HG03039 (cell line): ENCODE results near the gene TTC24.
"Not testable (repeated sequence)": the region's sequence is repeated elsewhere in the genome, so short reads cannot be mapped to it uniquely, and the experiment has no call there.

Source experiments
- ATAC-seq: cut with Tn5 transposase; IDR thresholded peaks from one replicate; pipeline ENCODE4 v1.9.1; 2021; ENCODE audit warnings: mild to moderate bottlenecking, moderate library complexity; ENCODE audit not compliant: unreplicated experiment

Gene TTC24

DNA sequence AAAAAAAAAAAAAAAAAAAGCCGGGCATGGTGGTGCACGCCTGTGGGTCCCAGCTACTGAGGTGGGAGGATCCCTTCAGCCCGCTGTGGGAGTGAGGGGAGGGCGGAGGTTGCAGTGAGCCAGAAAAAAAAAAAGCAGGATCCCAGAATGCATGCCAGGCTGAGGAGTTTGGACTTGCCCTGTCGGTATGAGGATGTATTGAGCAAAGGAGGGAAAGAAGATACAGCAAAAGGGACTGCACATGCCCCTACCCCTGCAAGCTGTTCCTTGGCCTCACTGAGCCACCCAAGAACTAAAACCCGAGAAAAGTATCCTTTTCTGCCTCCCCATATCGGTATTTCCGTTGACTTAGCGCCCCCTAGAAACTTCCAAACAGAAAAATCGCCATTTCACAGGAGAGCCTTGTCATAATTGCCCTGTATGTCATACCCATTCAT is 23.1 kb downstream of the TTC24 start:
- no peak for ATAC-seq

DNA sequence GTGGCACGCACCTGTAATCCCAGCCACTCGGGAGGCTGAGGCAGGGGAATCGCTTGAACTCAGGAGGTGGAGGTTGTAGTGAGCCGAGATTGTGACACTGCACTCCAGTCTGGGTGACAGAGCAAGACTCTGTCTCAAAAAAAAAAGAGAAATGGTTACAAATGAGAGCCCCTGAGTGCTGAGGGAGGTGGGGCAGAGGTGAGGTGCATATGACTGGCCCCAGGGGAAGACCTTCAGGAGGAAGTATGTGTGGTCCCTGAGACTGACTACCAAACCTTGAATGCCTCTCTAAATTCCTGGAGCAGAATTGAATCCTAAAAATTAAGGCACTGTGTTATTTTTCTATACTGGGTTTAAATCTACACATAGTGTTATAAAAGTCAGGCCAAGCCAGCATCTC is 27.8 kb downstream of the TTC24 start:
- not testable (repeated sequence) for ATAC-seq

- no peak for ATAC-seq
These were observed 28.6 kb downstream of the TTC24 start for GRCh38 chr1:156608036-156608674.

DNA sequence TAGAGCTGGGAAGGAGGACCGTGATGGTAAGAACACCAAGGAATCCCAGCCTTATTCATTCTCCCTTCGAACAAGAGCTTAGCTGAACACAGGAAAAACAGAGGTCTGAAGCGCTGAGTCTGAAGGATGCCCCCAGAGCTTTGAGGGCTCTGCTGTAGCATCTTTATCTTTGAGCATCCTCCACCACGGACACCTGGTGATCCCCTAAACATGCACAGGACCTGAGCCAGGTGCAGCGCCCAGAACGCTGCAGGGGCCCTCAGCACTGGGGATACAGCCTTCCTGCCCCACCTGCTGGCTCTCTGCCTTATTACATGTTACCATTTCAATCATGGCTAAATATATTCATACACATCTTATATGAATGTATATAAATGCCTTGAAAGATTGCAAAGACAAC is 29.5 kb downstream of the TTC24 start:
- ATAC-seq = no peak

- ATAC-seq = not testable (repeated sequence)
These were observed 30.5 kb downstream of the TTC24 start for GRCh38 chr1:156610072-156610471.

- no peak for ATAC-seq
These were observed 33.1 kb downstream of the TTC24 start for GRCh38 chr1:156612666-156613065.

- no peak for ATAC-seq
These were observed 36.4 kb downstream of the TTC24 start for GRCh38 chr1:156615946-156616345.

GRCh38 chr1:156616463-156616862 is 36.9 kb downstream of the TTC24 start:
- no peak for ATAC-seq

DNA sequence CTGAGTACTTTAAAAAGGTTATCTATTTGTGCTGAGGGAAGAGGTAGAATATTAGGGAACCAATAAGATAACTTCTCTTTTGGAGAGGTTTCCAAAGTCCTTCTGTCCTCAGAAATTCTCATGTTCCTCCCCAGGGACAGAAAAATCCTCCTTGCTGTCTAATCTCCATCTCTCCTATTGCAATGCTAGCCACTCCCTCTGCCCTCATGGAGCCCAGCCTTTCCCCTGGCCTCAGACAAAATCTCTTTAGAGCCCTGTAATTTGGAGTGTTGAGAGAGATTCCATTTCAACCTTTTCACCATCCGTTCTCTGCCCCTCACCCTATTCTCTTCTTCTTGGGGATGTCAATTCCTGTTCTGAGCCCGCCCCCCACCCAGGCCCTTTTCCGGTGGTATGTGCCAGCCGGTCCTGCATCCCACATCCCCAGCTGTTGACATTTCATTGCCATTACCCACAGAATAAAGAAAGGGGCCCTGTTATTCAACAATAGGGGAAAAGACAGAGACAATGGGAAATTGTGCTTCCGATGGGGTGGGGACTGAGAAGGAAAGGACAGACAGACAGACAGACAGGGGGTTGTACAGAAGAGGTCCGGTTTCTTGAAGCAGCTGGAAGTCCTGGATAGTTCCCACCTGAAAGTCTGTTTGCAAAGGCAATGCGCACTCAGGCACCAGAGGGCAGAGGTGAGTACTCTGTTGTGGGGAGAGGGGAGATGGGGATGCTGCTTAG is 39.5 kb downstream of the TTC24 start, which contains the start of gene HAPLN2:
HAPLN2 (plus strand) TSS at position 563 of the 729 bp plus-strand sequence. CDS start 4,076 bp downstream, outside the sequence.
- ATAC-seq = no peak

- no peak for ATAC-seq
These were observed 40.0 kb downstream of the TTC24 start for GRCh38 chr1:156619582-156619955.

DNA sequence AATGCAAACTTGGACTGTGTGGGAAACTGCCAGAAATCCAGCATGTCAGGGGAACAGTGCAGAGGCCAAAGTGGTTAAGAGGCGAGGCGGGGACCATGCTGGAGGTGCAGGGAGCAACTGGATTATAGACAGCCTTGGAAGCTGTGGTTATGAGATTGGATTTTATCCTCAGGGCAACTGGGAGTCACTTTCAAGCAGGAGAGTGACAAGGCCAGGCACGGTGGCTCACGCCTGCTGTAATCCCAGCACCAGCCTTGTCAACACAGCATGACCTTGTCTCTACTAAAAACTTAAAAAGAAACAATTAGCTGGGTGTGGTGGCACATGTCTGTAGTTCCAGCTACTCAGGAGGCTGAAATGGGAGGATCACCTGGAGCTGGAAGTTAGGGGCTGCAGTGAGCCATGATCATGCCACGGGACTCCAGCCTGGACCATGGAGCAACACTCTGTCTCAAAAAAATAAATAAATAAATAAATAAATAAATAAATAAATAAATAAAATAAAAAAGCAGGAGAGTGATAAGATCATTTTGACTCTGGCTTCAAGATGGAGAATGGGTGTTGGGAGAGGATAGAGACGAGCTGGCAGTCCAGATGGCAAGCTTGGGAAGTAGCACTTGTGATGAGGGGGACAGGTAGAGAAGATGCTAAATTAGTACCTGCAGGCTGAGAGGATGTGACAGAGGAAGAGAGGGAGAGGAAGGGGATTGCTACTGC is 43.2 kb downstream of the TTC24 start:
- no peak for ATAC-seq

GRCh38 chr1:156623946-156624813 is 44.7 kb downstream of the TTC24 start:
- no peak for ATAC-seq

DNA sequence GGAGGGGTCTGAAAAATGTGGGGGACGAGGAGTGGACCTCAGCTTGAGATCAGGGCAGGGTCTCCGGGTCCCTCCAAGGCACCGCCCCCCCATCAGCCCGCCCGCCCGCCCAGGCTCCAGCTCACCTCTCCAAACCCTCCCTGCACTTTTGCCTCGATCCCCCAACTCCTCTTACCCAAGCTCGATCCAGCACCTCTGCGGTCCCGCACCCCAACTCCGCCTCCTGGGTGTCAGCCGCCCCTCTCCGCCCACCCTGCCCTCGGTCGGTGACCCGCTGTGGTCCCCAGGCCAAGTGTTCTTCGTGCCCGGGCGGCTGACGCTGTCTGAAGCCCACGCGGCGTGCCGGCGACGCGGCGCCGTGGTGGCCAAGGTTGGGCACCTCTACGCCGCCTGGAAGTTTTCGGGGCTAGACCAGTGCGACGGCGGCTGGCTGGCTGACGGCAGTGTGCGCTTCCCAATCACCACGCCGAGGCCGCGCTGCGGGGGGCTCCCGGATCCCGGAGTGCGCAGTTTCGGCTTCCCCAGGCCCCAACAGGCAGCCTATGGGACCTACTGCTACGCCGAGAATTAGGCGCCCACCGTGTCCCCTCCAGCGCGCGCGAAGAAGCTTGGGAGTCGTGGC is 45.4 kb downstream of the TTC24 start:
- ATAC-seq = no peak

- no peak for ATAC-seq
These were observed 46.0 kb downstream of the TTC24 start for GRCh38 chr1:156625436-156626078.

- no peak for ATAC-seq
These were observed 46.5 kb downstream of the TTC24 start for GRCh38 chr1:156626079-156626438.

GRCh38 chr1:156627313-156627880 is 47.9 kb downstream of the TTC24 start:
- ATAC-seq = no peak

DNA sequence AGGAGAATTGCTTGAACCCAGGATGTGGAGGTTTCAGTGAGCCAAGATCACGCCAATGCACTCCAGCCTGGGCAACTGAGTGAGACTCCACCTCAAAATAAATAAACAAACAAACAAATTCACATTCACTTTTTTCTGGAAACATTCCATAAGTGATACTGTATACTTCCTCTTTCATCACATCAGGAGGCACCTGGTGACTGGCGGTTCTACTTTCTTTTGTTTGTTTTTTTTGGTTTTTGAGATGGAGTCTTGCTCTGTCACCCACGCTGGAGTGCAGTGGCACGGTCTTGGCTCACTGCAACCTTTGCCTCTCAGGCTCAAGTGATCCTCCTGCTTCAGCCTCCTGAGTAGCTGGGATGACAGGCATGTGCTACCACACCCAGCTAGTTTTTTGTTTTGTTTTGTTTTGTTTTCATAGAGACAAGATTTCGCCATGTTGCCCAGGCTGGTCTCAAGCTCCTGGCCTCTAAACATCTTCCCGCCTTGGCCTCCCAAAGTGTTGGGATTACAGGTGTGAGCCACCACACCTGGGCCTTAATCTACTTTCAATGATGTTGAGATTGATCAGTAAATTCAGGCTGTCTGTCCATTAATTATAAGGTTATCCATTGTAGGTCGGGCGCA is 50.4 kb downstream of the TTC24 start:
- no peak for ATAC-seq

GRCh38 chr1:156631152-156631551 is 51.6 kb downstream of the TTC24 start:
- not testable (repeated sequence) for ATAC-seq

- ATAC-seq = no peak
These were observed 52.8 kb downstream of the TTC24 start for GRCh38 chr1:156632355-156632754.
